ENCODE results near the gene BAHCC1. TPM values are rescaled to one million over a fixed set of nuclear protein-coding genes. Genes with fewer than 3 reads are reported as not detected.

Gene BAHCC1
- total RNA-seq, 1 donor from 2014 or later: 0.91 TPM

GRCh38 chr17:81448950-81449349 lies 53.7 kb downstream of the BAHCC1 start:
- intact Hi-C loops (cut with micrococcal nuclease): no loop called here
- no peak overlapping the region for H3K4me3 Mint-ChIP-seq (ENCODE audit: low read depth)
- H3K4me1 Mint-ChIP-seq (ENCODE audit: low read depth): peaks cover 5% of the 10 kb centered on the region
- H3K36me3 Mint-ChIP-seq (ENCODE audit: low read depth): no peaks in the 10 kb centered on the region
- H3K9me3 Mint-ChIP-seq: no peaks in the 10 kb centered on the region
- H3K27me3 Mint-ChIP-seq (ENCODE audit: low read depth): no peaks in the 10 kb centered on the region
- no peak overlapping the region for H3K27ac Mint-ChIP-seq
- DNase-seq (ENCODE audit: low spot score): no peak

- H3K4me3 Mint-ChIP-seq (ENCODE audit: low read depth): no peak overlapping the region
- intact Hi-C loops (cut with micrococcal nuclease): no loop called here
- peaks cover 6% of the 10 kb centered on the region for H3K4me1 Mint-ChIP-seq (ENCODE audit: low read depth)
- H3K36me3 Mint-ChIP-seq (ENCODE audit: low read depth): no peaks in the 10 kb centered on the region
- H3K27me3 Mint-ChIP-seq (ENCODE audit: low read depth): no peaks in the 10 kb centered on the region
- DNase-seq (ENCODE audit: low spot score): no peak
- no peaks in the 10 kb centered on the region for H3K9me3 Mint-ChIP-seq
- no peak overlapping the region for H3K27ac Mint-ChIP-seq
Observed at GRCh38 chr17:81449351-81449750, 54.1 kb downstream of the BAHCC1 start.

GRCh38 chr17:81451823-81452222 lies 56.6 kb downstream of the BAHCC1 start:
- Mint-ChIP-seq H3K4me1 (ENCODE audit: low read depth) (peaks cover 6% of the 10 kb centered on the region), H3K27me3 (ENCODE audit: low read depth) (no peaks in the 10 kb centered on the region), H3K9me3 (no peaks in the 10 kb centered on the region), H3K36me3 (ENCODE audit: low read depth) (no peaks in the 10 kb centered on the region), H3K4me3 (ENCODE audit: low read depth) (no peak overlapping the region), H3K27ac (no peak overlapping the region)
- DNase-seq (ENCODE audit: low spot score): no peak
- intact Hi-C loops (cut with micrococcal nuclease): no loop called here

- Mint-ChIP-seq H3K36me3 (ENCODE audit: low read depth) (no peaks in the 10 kb centered on the region), H3K4me1 (ENCODE audit: low read depth) (peaks cover 6% of the 10 kb centered on the region), H3K9me3 (no peaks in the 10 kb centered on the region), H3K27ac (no peak overlapping the region), H3K4me3 (ENCODE audit: low read depth) (no peak overlapping the region), H3K27me3 (ENCODE audit: low read depth) (no peaks in the 10 kb centered on the region)
- DNase-seq (ENCODE audit: low spot score): no peak
- intact Hi-C loops (cut with micrococcal nuclease): no loop called here
Observed at GRCh38 chr17:81452551-81452950, 57.3 kb downstream of the BAHCC1 start.

- H3K9me3 Mint-ChIP-seq: no peaks in the 10 kb centered on the region
- no peak for DNase-seq (ENCODE audit: low spot score)
- H3K4me1 Mint-ChIP-seq (ENCODE audit: low read depth): peaks cover 6% of the 10 kb centered on the region
- no peak overlapping the region for H3K4me3 Mint-ChIP-seq (ENCODE audit: low read depth)
- H3K27ac Mint-ChIP-seq: peak overlapping the region; percentile 69
- no peaks in the 10 kb centered on the region for H3K27me3 Mint-ChIP-seq (ENCODE audit: low read depth)
- no peaks in the 10 kb centered on the region for H3K36me3 Mint-ChIP-seq (ENCODE audit: low read depth)
- intact Hi-C loops (cut with micrococcal nuclease): no loop called here
Observed at GRCh38 chr17:81453076-81453475, 57.8 kb downstream of the BAHCC1 start.

GRCh38 chr17:81453712-81454111 lies 58.5 kb downstream of the BAHCC1 start:
- Mint-ChIP-seq H3K4me1 (ENCODE audit: low read depth) (peaks cover 6% of the 10 kb centered on the region), H3K27ac (peak overlapping the region; percentile 69), H3K27me3 (ENCODE audit: low read depth) (no peaks in the 10 kb centered on the region), H3K4me3 (ENCODE audit: low read depth) (no peak overlapping the region), H3K36me3 (ENCODE audit: low read depth) (no peaks in the 10 kb centered on the region), H3K9me3 (no peaks in the 10 kb centered on the region)
- peak; percentile 20 for DNase-seq (ENCODE audit: low spot score)
- intact Hi-C loops (cut with micrococcal nuclease): no loop called here

GRCh38 chr17:81454473-81454872 lies 59.2 kb downstream of the BAHCC1 start:
- H3K36me3 Mint-ChIP-seq (ENCODE audit: low read depth): no peaks in the 10 kb centered on the region

GRCh38 chr17:81455387-81455786 lies 60.1 kb downstream of the BAHCC1 start:
- H3K4me1 Mint-ChIP-seq (ENCODE audit: low read depth): peaks cover 6% of the 10 kb centered on the region
- H3K27ac Mint-ChIP-seq: no peak overlapping the region
- H3K9me3 Mint-ChIP-seq: no peaks in the 10 kb centered on the region
- H3K4me3 Mint-ChIP-seq (ENCODE audit: low read depth): no peak overlapping the region
- no peak for DNase-seq (ENCODE audit: low spot score)
- intact Hi-C loops (cut with micrococcal nuclease): no loop called here
- H3K36me3 Mint-ChIP-seq (ENCODE audit: low read depth): no peaks in the 10 kb centered on the region
- no peaks in the 10 kb centered on the region for H3K27me3 Mint-ChIP-seq (ENCODE audit: low read depth)

More at GRCh38 chr17:81454473-81454872, 59.2 kb downstream of the BAHCC1 start:
- intact Hi-C loops (cut with micrococcal nuclease): no loop called here
- H3K4me3 Mint-ChIP-seq (ENCODE audit: low read depth): no peak overlapping the region
- no peak for DNase-seq (ENCODE audit: low spot score)
- no peaks in the 10 kb centered on the region for H3K27me3 Mint-ChIP-seq (ENCODE audit: low read depth)
- no peak overlapping the region for H3K27ac Mint-ChIP-seq
- peaks cover 6% of the 10 kb centered on the region for H3K4me1 Mint-ChIP-seq (ENCODE audit: low read depth)
- no peaks in the 10 kb centered on the region for H3K9me3 Mint-ChIP-seq

- no peaks in the 10 kb centered on the region for H3K9me3 Mint-ChIP-seq
- DNase-seq (ENCODE audit: low spot score): no peak
- intact Hi-C loops (cut with micrococcal nuclease): no loop called here
- no peaks in the 10 kb centered on the region for H3K36me3 Mint-ChIP-seq (ENCODE audit: low read depth)
- no peak overlapping the region for H3K27ac Mint-ChIP-seq
- peaks cover 6% of the 10 kb centered on the region for H3K4me1 Mint-ChIP-seq (ENCODE audit: low read depth)
- H3K27me3 Mint-ChIP-seq (ENCODE audit: low read depth): no peaks in the 10 kb centered on the region
- no peak overlapping the region for H3K4me3 Mint-ChIP-seq (ENCODE audit: low read depth)
Observed at GRCh38 chr17:81456091-81456490, 60.8 kb downstream of the BAHCC1 start.

GRCh38 chr17:81456798-81457197 lies 61.5 kb downstream of the BAHCC1 start:
- DNase-seq (ENCODE audit: low spot score): no peak
- Mint-ChIP-seq H3K4me1 (ENCODE audit: low read depth) (peaks cover 6% of the 10 kb centered on the region), H3K27me3 (ENCODE audit: low read depth) (no peaks in the 10 kb centered on the region), H3K27ac (no peak overlapping the region), H3K4me3 (ENCODE audit: low read depth) (no peak overlapping the region), H3K36me3 (ENCODE audit: low read depth) (no peaks in the 10 kb centered on the region), H3K9me3 (no peaks in the 10 kb centered on the region)
- intact Hi-C loops (cut with micrococcal nuclease): no loop called here

GRCh38 chr17:81457401-81457800 lies 62.1 kb downstream of the BAHCC1 start:
- no peaks in the 10 kb centered on the region for H3K36me3 Mint-ChIP-seq (ENCODE audit: low read depth)
- H3K4me1 Mint-ChIP-seq (ENCODE audit: low read depth): peaks cover 6% of the 10 kb centered on the region
- intact Hi-C loops (cut with micrococcal nuclease): no loop called here
- no peaks in the 10 kb centered on the region for H3K27me3 Mint-ChIP-seq (ENCODE audit: low read depth)
- no peaks in the 10 kb centered on the region for H3K9me3 Mint-ChIP-seq
- DNase-seq (ENCODE audit: low spot score): no peak
- no peak overlapping the region for H3K4me3 Mint-ChIP-seq (ENCODE audit: low read depth)
- no peak overlapping the region for H3K27ac Mint-ChIP-seq

- peaks cover 6% of the 10 kb centered on the region for H3K4me1 Mint-ChIP-seq (ENCODE audit: low read depth)
- no peaks in the 10 kb centered on the region for H3K36me3 Mint-ChIP-seq (ENCODE audit: low read depth)
- intact Hi-C loops (cut with micrococcal nuclease): no loop called here
- no peaks in the 10 kb centered on the region for H3K9me3 Mint-ChIP-seq
- no peak for DNase-seq (ENCODE audit: low spot score)
- H3K27ac Mint-ChIP-seq: no peak overlapping the region
- H3K27me3 Mint-ChIP-seq (ENCODE audit: low read depth): no peaks in the 10 kb centered on the region
- no peak overlapping the region for H3K4me3 Mint-ChIP-seq (ENCODE audit: low read depth)
Observed at GRCh38 chr17:81457917-81458555, 62.8 kb downstream of the BAHCC1 start.

- no peaks in the 10 kb centered on the region for H3K9me3 Mint-ChIP-seq
- H3K36me3 Mint-ChIP-seq (ENCODE audit: low read depth): no peaks in the 10 kb centered on the region
- H3K4me3 Mint-ChIP-seq (ENCODE audit: low read depth): no peak overlapping the region
- intact Hi-C loops (cut with micrococcal nuclease): no loop called here
- no peaks in the 10 kb centered on the region for H3K27me3 Mint-ChIP-seq (ENCODE audit: low read depth)
- peaks cover 3% of the 10 kb centered on the region for H3K4me1 Mint-ChIP-seq (ENCODE audit: low read depth)
- DNase-seq (ENCODE audit: low spot score): no peak
- no peak overlapping the region for H3K27ac Mint-ChIP-seq
Observed at GRCh38 chr17:81458628-81459027, 63.4 kb downstream of the BAHCC1 start.

GRCh38 chr17:81459224-81459623 lies 64.0 kb downstream of the BAHCC1 start:
- intact Hi-C loops (cut with micrococcal nuclease): no loop called here
- H3K27me3 Mint-ChIP-seq (ENCODE audit: low read depth): no peaks in the 10 kb centered on the region

More at GRCh38 chr17:81459224-81459623, 64.0 kb downstream of the BAHCC1 start:
- DNase-seq (ENCODE audit: low spot score): no peak
- H3K9me3 Mint-ChIP-seq: no peaks in the 10 kb centered on the region
- H3K4me1 Mint-ChIP-seq (ENCODE audit: low read depth): no peaks in the 10 kb centered on the region
- no peaks in the 10 kb centered on the region for H3K36me3 Mint-ChIP-seq (ENCODE audit: low read depth)
- H3K27ac Mint-ChIP-seq: no peak overlapping the region
- H3K4me3 Mint-ChIP-seq (ENCODE audit: low read depth): no peak overlapping the region

Measured in activated T-helper 2 cell treated with anti-CD3 and anti-CD28 coated beads, Interferon-gamma antibody, Interleukin-2, Interleukin-4, amounts not matched to agents 10 μg/mL and 5 μg/mL and 100 μg/mL, durations not matched to agents 14 hours and 24 hours and 36 hours (primary cell).